ENCODE data around the gene FHOD3. TPM values are rescaled to one million over a fixed set of nuclear protein-coding genes. Genes with fewer than 3 reads are reported as not detected.

FHOD3 gene
- total RNA-seq, 1 experiment from 2014 or later, result 10.6 TPM

GRCh38 chr18:36366994-36367839, 69.7 kb downstream of the FHOD3 start:
- Histone ChIP-seq H3K9me2 (ENCODE audit: insufficient read depth) (no peaks in the 10 kb centered on the region), H3K4me2 (no peak overlapping the region), H3K9me3 (ENCODE audit: insufficient read depth, low read depth) (no peaks in the 10 kb centered on the region), H3K27ac (no peak overlapping the region), H3K27me3 (ENCODE audit: insufficient read depth, low read depth) (no peaks in the 10 kb centered on the region), H3K79me2 (ENCODE audit: low read depth) (no peaks in the 10 kb centered on the region), H3K4me3 (no peak overlapping the region), H3F3A (ENCODE audit: insufficient read depth, low read depth) (no peaks in the 10 kb centered on the region), H3K4me1 (replicated peaks; ENCODE audit: insufficient read depth) (0 out of 2 replicates have a peak, but pooled peaks cover under 1% of the 10 kb centered on the region), H4K20me1 (ENCODE audit: insufficient read depth) (no peaks in the 10 kb centered on the region), H3K36me3 (ENCODE audit: low read depth) (no peaks in the 10 kb centered on the region), H2AFZ (no peak overlapping the region)
- ChIA-PET CTCF (no interaction called here), POLR2A (ENCODE audit: unreplicated experiment) (no interaction called here)
- intact Hi-C loops (cut with micrococcal nuclease; ENCODE audit: unreplicated experiment), result no loop called here
- TF ChIP-seq CTCF (conservative IDR thresholded peaks at IDR 0.05) (no peak), EZH2 (IDR thresholded peaks at IDR 0.05; ENCODE audit: low read depth) (no peak)
- no peak for DNase-seq
- BruUV-seq (replicated peaks), result no TSS peak

- no peaks in the 10 kb centered on the region for H3F3A ChIP-seq (ENCODE audit: insufficient read depth, low read depth)
- peaks cover 13% of the 10 kb centered on the region for H3K4me1 ChIP-seq (replicated peaks; ENCODE audit: insufficient read depth)
- no peaks in the 10 kb centered on the region for H4K20me1 ChIP-seq (ENCODE audit: insufficient read depth)
- ChIA-PET POLR2A (ENCODE audit: unreplicated experiment) (no interaction called here), CTCF (interaction anchor here (0.6 kb wide), 1 partner anchor 36 kb away, joined by 7 read pairs; no protein-coding TSS in a partner anchor)
- TF ChIP-seq EZH2 (IDR thresholded peaks at IDR 0.05; ENCODE audit: low read depth) (no peak), CTCF (conservative IDR thresholded peaks at IDR 0.05) (no peak)
- no TSS peak for BruUV-seq (replicated peaks)
- no peaks in the 10 kb centered on the region for H3K9me3 ChIP-seq (ENCODE audit: insufficient read depth, low read depth)
- no peak overlapping the region for H3K4me3 ChIP-seq
- no peak overlapping the region for H2AFZ ChIP-seq
- H3K27me3 ChIP-seq (ENCODE audit: insufficient read depth, low read depth), result no peaks in the 10 kb centered on the region
- H3K36me3 ChIP-seq (ENCODE audit: low read depth), result no peaks in the 10 kb centered on the region
- no peaks in the 10 kb centered on the region for H3K9me2 ChIP-seq (ENCODE audit: insufficient read depth)
- no peak overlapping the region for H3K4me2 ChIP-seq
- H3K27ac ChIP-seq, result no peak overlapping the region
- no peaks in the 10 kb centered on the region for H3K79me2 ChIP-seq (ENCODE audit: low read depth)
- no peak for DNase-seq
- intact Hi-C loops (cut with micrococcal nuclease; ENCODE audit: unreplicated experiment), result no loop called here
Observed at GRCh38 chr18:36368889-36369288, 71.4 kb downstream of the FHOD3 start.

DNA sequence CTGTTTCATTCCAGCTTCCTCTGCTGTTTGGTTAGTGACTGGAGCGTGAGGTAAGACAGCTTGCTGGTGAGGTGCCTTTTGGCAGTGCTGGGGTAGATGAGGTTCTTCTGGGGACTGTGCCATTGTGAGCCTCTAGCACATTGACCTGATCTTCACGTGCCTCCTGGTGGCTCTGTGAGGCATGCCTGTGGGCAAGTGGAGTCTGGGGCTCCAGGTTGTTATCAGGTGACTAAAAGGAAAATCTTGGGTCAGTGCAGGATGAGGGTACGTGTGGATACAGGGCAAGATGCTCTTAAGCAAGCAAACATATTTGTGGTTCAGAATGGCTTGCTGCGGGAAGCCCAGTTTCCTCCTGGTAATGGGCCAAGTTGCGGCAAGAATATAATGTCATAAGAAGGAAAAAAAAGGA, 75.4 kb downstream of the FHOD3 start:
- H4K20me1 ChIP-seq (ENCODE audit: insufficient read depth), result no peaks in the 10 kb centered on the region
- TF ChIP-seq EZH2 (IDR thresholded peaks at IDR 0.05; ENCODE audit: low read depth) (no peak), CTCF (conservative IDR thresholded peaks at IDR 0.05) (peak; percentile 25; the same call in 1 of the 2 replicates)
- intact Hi-C loops (cut with micrococcal nuclease; ENCODE audit: unreplicated experiment), result loop anchor here (5.0 kb wide), 1 partner anchor 76 kb away; the partner anchor contains the start of gene FHOD3
- H3K9me2 ChIP-seq (ENCODE audit: insufficient read depth), result no peaks in the 10 kb centered on the region
- H3K36me3 ChIP-seq (ENCODE audit: low read depth), result no peaks in the 10 kb centered on the region
- H3K27me3 ChIP-seq (ENCODE audit: insufficient read depth, low read depth), result no peaks in the 10 kb centered on the region
- H3K27ac ChIP-seq, result 0 out of 2 replicates have a peak overlapping the region, but pooled peaks have one; percentile 39
- no TSS peak for BruUV-seq (replicated peaks)
- peaks cover 14% of the 10 kb centered on the region for H3K4me1 ChIP-seq (replicated peaks; ENCODE audit: insufficient read depth)
- ChIA-PET CTCF (no interaction called here), POLR2A (ENCODE audit: unreplicated experiment) (no interaction called here)
- H3K79me2 ChIP-seq (ENCODE audit: low read depth), result no peaks in the 10 kb centered on the region
- no peak overlapping the region for H2AFZ ChIP-seq
- H3F3A ChIP-seq (ENCODE audit: insufficient read depth, low read depth), result no peaks in the 10 kb centered on the region
- H3K4me2 ChIP-seq, result 0 out of 2 replicates have a peak overlapping the region, but pooled peaks have one; percentile 34
- H3K9me3 ChIP-seq (ENCODE audit: insufficient read depth, low read depth), result no peaks in the 10 kb centered on the region
- H3K4me3 ChIP-seq, result no peak overlapping the region
- peak; percentile 10 to 77 for DNase-seq

Data from PC-9 (cell line).